Naive B cell (primary cell): ENCODE measurements around the gene FAM241B. TPM values are rescaled to one million over a fixed set of nuclear protein-coding genes. Genes with fewer than 3 reads are reported as not detected.
A peak's percentile ranks its signal among the peaks of the same experiment; 100 is the strongest.

Experiments
- ATAC-seq, 2 donors: fragments of 150-1000 bp; cut with Tn5 transposase; 2 replicates each; pipeline ENCODE4 v1.10.0; 2021; ENCODE audit warnings: low read depth in 2 of 2, mild to moderate bottlenecking in 2 of 2, moderate library complexity in 2 of 2
- DNase-seq: peaks from one replicate; pipeline ENCODE4 v3.0.0; 2022
- H3K27ac Mint-ChIP-seq, 6 donors: one replicate each; pipeline ENCODE4 v1.8.0; 2020 to 2022; ENCODE audit warnings: mild to moderate bottlenecking in 6 of 6, mixed read lengths in 6 of 6, moderate library complexity in 5 of 6, inconsistent platforms in 2 of 6
- H3K27me3 Mint-ChIP-seq, 3 donors: one replicate each; pipeline ENCODE4 v1.8.0; 2021 to 2022; ENCODE audit warnings: mixed read lengths in 3 of 3, mild to moderate bottlenecking in 1 of 3
- H3K36me3 Mint-ChIP-seq, 2 donors: one replicate each; pipeline ENCODE4 v1.8.0; 2020 to 2022; ENCODE audit warnings: mixed read lengths in 2 of 2, inconsistent platforms in 1 of 2, mild to moderate bottlenecking in 1 of 2
- H3K4me1 Mint-ChIP-seq, 3 donors: one replicate each; pipeline ENCODE4 v1.8.0; 2020 to 2022; ENCODE audit warnings: mixed read lengths in 3 of 3, inconsistent platforms in 1 of 3, mild to moderate bottlenecking in 1 of 3, moderate library complexity in 1 of 3
- H3K4me3 Mint-ChIP-seq, 8 donors: one replicate each; pipeline ENCODE4 v1.8.0; 2020 to 2022; ENCODE audit warnings: mild to moderate bottlenecking in 8 of 8, mixed read lengths in 8 of 8, moderate library complexity in 8 of 8, inconsistent platforms in 2 of 8
- H3K9me3 Mint-ChIP-seq, 7 donors: one replicate each; pipeline ENCODE4 v1.8.0; 2020 to 2022; ENCODE audit warnings: mixed read lengths in 7 of 7, mild to moderate bottlenecking in 5 of 7, inconsistent platforms in 2 of 7, moderate library complexity in 1 of 7
- polyA plus RNA-seq, 6 donors: library from polyadenylated mRNA; unstranded; fragments of 300-500 nt; fragmentation: Illumina TruSeq; gene quantifications; one replicate each; pipeline ENCODE4 v1.2.3, GENCODE V29; 2021; ENCODE audit warnings: low read depth in 6 of 6

The FAM241B gene
- polyA plus RNA-seq, 6 donors from 2014 or later, result 0.34 to 1.9 (median 0.54) TPM; not detected in 2

DNA sequence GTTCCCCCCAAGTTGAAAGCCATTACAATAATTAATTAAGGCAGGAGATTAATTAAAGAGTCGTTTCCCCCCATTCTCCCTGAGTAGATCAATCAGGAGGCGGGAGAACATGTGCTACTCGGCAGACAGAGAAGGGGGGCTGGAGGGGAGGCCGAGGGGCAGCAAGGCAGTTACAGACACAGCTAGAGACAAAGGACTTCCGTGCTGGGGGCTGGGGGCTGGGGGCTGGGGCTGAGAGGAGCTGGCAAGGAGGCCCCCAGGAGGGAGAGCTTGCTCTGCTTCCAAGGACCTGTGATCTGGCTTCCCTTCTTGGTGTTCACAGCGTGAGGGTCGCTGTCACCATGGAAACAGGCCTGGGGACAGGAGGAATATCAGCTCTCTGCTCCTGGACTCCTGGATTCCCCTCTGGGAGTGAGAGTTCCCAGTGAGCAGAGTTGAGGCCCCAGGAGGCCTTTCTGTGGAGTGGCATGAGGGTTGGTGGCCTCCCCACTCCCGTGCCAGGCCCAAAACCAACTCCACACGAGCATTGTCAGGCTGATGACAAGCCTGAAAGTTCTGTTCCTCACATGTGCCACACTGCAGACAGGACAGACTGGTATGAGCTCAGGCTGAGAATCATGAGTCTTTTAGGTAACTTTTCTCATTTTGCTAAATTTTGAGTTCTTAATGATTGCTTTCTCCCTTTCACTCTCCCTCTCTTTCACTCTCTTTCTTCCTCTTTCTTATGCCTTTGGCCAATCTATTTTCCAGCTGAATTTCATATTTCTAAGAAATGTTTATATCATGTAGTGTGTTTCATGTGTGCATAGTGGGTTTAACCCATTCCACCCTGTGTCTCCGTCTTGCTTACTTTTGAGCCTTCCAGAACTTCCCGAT is 16.4 kb downstream of the FAM241B start:
- Mint-ChIP-seq H3K9me3 (peaks cover 0 to 2% (median 0%) of the 10 kb centered on the region in 7 donors), H3K4me3 (no peak overlapping the region), H3K27ac (peak overlapping the region in 1 of 6 donors; percentile 35), H3K36me3 (no peaks in the 10 kb centered on the region), H3K27me3 (peaks cover 20 to 33% (median 26%) of the 10 kb centered on the region in 3 donors), H3K4me1 (no peaks in the 10 kb centered on the region)
- DNase-seq (no peak), ATAC-seq (no peak)

DNA sequence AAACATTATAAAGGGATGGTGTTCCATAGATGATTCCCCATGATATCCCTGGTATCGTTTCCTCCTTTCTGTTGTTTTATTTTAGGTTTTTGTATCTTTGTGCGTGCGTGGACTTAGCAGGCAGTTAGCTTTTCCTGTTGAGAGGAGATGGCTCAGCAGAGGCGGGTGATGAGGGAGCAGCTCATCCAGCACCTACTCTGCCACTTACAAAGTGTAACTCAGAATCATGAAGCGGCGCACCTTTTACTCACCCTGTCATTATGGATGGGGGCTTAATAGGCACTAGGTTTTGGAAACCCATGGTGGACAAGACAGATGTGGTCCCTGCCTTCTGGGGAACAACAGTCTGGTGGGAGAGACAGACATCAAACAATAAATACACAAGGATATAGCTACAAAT is 17.1 kb downstream of the FAM241B start:
- DNase-seq, result no peak
- Mint-ChIP-seq H3K4me3 (no peak overlapping the region), H3K27ac (no peak overlapping the region), H3K4me1 (no peaks in the 10 kb centered on the region), H3K9me3 (peaks cover 0 to 2% (median 0%) of the 10 kb centered on the region in 7 donors), H3K36me3 (no peaks in the 10 kb centered on the region), H3K27me3 (peaks cover 20 to 33% (median 26%) of the 10 kb centered on the region in 3 donors)
- no peak for ATAC-seq

DNA sequence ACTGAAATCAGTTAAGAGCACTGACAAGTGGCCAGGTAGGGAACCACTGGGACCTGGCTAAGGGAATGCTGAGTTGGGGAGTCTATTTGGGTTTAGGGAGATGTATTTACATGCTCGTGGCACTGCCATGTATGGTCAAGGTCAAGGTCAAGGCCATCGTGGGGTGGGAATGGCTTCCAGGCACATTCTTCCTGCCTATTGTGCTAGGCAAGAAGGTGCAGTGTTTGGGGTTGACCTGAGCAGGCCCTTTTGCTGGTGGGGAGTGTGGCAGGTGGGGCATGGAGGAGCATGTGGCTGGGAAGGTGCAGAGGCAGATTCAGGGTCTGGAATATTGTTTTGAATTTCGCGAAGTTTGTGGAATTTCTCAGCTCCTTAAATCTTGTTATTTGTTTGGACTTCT is 17.8 kb downstream of the FAM241B start:
- ATAC-seq, result no peak
- H3K4me1 Mint-ChIP-seq, result no peaks in the 10 kb centered on the region
- H3K27ac Mint-ChIP-seq, result no peak overlapping the region
- no peaks in the 10 kb centered on the region for H3K36me3 Mint-ChIP-seq
- DNase-seq, result no peak
- H3K9me3 Mint-ChIP-seq, result peaks cover 0 to 2% (median 0%) of the 10 kb centered on the region in 7 donors
- peaks cover 19 to 32% (median 26%) of the 10 kb centered on the region in 3 donors for H3K27me3 Mint-ChIP-seq
- H3K4me3 Mint-ChIP-seq, result no peak overlapping the region

DNA sequence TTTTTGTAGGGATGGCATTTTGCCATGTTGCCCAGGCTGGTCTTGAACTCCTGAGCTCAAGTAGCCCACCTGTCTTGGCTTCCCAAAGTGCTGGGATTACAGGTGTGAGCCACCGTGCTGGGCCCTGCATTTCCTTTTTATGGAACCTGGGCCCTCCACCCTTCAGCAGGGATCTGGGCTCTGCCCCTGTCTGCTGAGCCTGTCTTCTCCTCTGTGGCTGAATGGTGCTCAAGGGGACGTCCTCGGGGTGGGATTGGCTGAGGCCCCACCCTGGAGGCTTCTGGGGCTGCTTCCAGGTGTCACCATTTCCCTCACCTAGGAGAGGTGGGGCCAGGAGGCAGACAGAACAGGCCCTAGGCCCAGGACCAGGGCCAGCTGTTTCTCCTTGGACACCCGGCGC is 18.4 kb downstream of the FAM241B start:
- Mint-ChIP-seq H3K9me3 (peaks cover 0 to 3% (median 0%) of the 10 kb centered on the region in 7 donors), H3K27ac (no peak overlapping the region), H3K36me3 (peaks cover 0 to under 1% of the 10 kb centered on the region in 2 donors), H3K27me3 (peaks cover 12 to 28% (median 26%) of the 10 kb centered on the region in 3 donors), H3K4me1 (no peaks in the 10 kb centered on the region), H3K4me3 (no peak overlapping the region)
- ATAC-seq, result no peak
- no peak for DNase-seq

DNA sequence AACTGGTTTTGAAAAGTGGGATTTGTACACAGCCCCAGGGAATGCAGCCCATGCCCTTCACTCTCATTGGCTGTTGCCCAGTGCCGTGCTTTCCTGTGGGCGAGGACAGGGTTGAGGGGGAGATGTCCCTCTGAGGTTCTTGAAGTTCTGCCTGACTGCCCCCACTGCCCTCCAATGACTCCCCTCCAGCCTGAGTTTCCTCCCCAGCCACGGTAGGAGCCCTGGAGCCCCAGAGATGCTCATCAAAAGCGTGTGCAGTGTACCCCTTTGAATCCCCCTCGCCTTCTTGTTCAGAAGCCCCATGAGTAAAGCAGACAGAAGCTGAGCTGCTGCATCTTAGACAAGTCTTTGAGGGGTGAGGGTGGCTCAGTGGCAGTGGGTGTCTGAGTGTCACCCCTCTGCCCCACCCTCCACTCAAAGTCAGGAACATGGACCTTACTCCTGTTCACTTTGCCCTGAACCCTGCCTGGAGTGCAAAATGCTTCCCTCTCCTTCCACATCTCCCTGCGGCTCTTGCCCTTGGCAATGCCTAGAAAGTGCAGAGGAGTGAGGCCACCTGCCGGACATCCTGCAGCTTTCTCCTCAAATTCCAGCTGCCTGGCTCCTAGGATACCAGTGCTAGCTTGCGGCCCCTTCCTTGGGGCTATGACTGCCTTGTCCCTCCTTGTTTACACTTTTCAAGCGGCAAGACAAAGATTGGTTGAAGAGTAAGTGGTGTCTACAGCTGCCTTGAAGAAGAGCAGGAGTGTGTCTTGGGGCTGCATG is 19.9 kb downstream of the FAM241B start:
- peaks cover 10 to 37% (median 36%) of the 10 kb centered on the region in 3 donors for H3K27me3 Mint-ChIP-seq
- peaks cover 0 to 7% of the 10 kb centered on the region in 2 donors for H3K36me3 Mint-ChIP-seq
- peak overlapping the region in 1 of 8 donors; percentile 42 for H3K4me3 Mint-ChIP-seq
- DNase-seq (no peak), ATAC-seq (no peak)
- peaks cover 0 to 5% (median 0%) of the 10 kb centered on the region in 7 donors for H3K9me3 Mint-ChIP-seq
- H3K4me1 Mint-ChIP-seq, result no peaks in the 10 kb centered on the region
- no peak overlapping the region for H3K27ac Mint-ChIP-seq

DNA sequence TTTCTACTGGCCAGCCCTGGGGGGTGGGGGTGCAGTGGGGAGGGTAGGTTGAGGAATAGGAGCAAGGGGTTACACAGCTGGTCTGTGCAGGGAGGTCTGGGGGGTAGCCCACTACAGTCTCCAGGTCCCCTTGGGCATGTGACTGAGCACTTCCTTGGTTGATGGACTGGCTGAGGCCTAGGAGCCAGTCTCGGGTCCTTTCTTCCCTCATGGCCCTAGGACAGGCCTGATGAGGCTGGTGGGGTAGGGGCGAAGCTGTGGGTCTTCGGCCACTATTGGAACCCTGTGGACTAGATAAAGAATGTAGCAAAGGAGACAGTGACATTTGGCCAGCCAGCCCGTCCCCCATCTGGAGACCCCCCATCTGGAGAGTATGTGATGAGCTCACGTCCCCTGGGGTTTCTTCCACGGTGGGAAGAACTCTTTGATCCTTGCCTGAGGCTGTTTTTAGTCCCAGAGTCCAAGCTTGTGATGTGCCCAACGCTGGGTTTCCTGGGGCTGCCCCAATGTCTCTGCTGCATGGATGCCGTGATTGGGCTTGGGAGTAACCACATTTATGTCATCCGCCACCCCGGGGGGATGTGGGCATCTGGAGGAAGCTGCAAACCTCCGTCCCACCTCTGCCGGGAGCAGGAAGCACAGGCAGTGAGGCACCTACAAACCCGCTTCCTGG is 20.7 kb downstream of the FAM241B start:
- H3K4me3 Mint-ChIP-seq, result no peak overlapping the region
- DNase-seq, result no peak

DNA sequence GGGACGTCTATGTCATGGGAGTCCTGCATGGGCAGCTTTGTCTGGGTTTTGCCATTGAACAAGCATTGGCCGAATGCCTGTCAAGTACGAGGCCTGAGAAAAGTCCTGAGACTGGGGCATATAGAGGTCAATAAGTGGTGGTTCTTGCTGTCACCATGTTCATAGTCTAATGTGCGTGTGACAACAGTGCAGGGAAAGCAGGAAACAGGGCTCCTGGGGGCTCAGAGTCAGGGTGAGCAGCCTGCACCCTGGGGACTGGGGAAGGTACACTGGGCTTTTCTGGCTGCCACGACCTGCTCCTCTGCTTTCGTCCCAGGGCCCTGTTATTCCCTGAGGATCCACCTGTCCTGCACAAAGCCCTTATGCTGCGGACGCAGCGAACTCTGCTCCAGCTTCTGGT is 21.3 kb downstream of the FAM241B start:
- ATAC-seq (no peak), DNase-seq (no peak)
- Mint-ChIP-seq H3K4me1 (no peaks in the 10 kb centered on the region), H3K9me3 (peaks cover 0 to 5% (median 0%) of the 10 kb centered on the region in 7 donors), H3K36me3 (peaks cover 0 to 7% of the 10 kb centered on the region in 2 donors), H3K27ac (no peak overlapping the region), H3K4me3 (no peak overlapping the region), H3K27me3 (peaks cover 10 to 38% (median 24%) of the 10 kb centered on the region in 3 donors)

More for the DNA sequence above, 20.7 kb downstream of the FAM241B start:
- Mint-ChIP-seq H3K27me3 (peaks cover 10 to 35% (median 28%) of the 10 kb centered on the region in 3 donors), H3K27ac (no peak overlapping the region), H3K36me3 (peaks cover 0 to 7% of the 10 kb centered on the region in 2 donors), H3K4me1 (no peaks in the 10 kb centered on the region), H3K9me3 (peaks cover 0 to 5% (median 0%) of the 10 kb centered on the region in 7 donors)
- ATAC-seq, result no peak

DNA sequence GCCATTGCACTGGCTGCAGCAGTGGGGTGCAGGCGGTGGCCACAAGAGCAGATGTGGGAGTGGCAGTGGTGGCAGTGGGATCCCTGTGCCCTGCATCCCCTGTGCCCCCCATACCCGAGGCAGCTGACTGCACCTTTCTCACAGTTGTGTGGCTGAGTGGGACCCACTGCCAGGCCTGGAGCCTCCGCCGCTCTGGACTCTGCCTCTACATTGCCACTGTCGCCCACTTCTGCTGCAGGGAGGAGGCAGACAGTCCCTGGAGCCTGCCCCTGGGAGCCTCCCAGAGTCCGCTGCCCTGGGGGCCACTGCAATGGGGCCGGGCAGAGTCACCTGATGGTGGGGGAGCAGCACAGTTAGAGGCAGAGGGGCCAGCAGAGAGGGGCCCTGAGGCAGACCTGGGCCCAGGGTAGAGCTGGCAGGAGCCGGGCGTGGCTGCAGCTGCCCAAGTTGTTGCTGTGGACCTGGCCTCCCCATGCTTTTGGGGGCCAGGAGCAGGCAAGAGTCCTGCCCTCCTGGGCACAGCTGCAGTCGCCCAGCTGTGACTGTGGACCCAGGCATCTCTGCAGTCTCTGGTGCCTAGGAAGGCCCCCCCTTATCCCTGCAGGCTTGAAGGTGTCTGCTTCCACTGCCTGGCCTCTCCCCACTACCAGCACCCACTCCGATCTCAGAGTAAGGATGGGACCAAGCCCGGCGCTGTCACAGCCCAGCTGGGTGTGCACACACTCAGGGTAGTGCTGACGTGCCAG is 22.2 kb downstream of the FAM241B start:
- no peak overlapping the region for H3K27ac Mint-ChIP-seq
- H3K27me3 Mint-ChIP-seq, result peaks cover 6 to 44% (median 25%) of the 10 kb centered on the region in 3 donors
- peak overlapping the region in 1 of 8 donors; percentile 59 for H3K4me3 Mint-ChIP-seq
- DNase-seq, result no peak
- ATAC-seq, result no peak
- H3K9me3 Mint-ChIP-seq, result peaks cover 0 to 5% (median 0%) of the 10 kb centered on the region in 7 donors
- peaks cover 0 to 7% of the 10 kb centered on the region in 2 donors for H3K36me3 Mint-ChIP-seq
- no peaks in the 10 kb centered on the region for H3K4me1 Mint-ChIP-seq

DNA sequence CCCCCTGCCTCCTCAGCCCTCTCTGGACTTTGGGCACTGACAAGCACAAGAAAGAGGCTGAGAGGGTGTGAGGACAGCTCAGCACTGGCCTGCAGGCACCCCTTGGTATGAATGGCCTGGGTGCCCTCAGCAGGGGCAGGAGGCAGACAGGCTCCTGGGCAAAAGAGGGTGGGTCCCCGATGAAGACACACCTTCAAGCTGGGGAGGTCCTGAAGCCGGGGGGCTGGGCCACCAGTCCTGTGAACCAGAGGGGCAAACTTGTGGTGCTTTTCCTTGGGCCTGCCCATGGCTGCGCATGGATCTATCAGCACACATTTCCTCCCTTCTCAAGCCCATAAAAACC is 22.8 kb downstream of the FAM241B start:
- no peak for ATAC-seq
- DNase-seq, result no peak
- peak overlapping the region in 1 of 6 donors; percentile 56 for H3K27ac Mint-ChIP-seq
- H3K4me1 Mint-ChIP-seq, result no peaks in the 10 kb centered on the region
- peaks cover 0 to 7% of the 10 kb centered on the region in 2 donors for H3K36me3 Mint-ChIP-seq
- H3K27me3 Mint-ChIP-seq, result peaks cover 12 to 49% (median 31%) of the 10 kb centered on the region in 3 donors
- no peak overlapping the region for H3K4me3 Mint-ChIP-seq
- peaks cover 0 to 5% (median 0%) of the 10 kb centered on the region in 7 donors for H3K9me3 Mint-ChIP-seq

DNA sequence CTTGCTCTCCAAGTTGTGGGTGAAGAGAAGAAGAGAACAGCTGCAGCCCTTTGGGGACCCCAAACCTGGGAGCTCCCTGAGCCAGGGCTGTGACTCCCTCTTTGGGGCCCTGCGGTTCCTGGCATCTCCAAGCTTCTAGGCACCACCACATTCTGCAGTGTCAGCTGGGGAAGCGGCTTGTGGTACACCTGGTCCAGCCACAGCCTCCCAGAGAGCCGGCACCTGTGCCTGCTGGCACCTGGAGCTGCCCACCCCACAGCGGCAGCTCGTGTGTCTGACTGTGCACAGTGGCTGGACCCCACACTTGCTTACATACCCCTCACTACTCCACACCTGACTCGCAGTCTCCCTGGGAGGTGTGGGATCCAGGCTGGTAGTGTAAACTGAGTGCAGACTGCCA is 23.5 kb downstream of the FAM241B start:
- no peaks in the 10 kb centered on the region for H3K4me1 Mint-ChIP-seq

DNA sequence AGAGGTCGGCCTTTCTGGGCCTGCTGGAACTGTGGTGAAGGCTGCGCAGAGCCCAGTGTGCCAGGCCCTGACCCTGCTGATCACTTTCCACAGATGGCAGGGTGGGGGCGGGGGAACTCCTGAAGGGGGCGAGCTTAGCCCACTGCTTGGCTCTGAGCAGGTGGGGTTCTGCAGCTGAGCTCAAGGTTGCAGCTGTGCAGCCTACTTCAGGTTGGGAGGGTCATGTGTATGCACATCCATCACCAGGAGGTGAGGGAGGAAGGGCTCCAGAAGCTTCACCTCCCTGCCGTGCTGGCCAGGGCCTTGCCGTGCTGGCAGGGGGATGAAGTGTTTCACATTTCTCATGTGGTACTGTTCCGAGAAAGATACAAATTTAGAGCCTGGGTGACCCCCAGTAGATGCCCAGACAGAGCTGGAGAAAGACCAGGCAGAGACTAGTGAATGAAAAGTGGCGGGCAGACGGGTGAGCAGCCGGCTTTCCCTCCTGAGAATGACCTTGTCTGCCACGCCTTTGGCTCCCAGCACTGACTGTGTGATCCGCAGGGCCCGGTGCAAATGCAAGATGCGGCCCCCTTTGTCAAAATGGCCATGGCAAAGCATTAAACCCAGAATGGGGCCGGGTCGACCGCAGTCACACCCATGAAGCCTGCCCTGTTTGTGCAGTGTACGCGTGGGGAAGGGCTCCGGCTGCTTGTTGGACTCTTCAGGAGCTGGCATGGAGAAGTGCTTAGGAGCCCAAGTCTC is 25.2 kb downstream of the FAM241B start:
- no peak overlapping the region for H3K27ac Mint-ChIP-seq
- ATAC-seq (no peak), DNase-seq (no peak)
- H3K36me3 Mint-ChIP-seq, result peaks cover 0 to 7% of the 10 kb centered on the region in 2 donors
- peaks cover 0 to 5% (median 0%) of the 10 kb centered on the region in 7 donors for H3K9me3 Mint-ChIP-seq
- H3K4me1 Mint-ChIP-seq, result no peaks in the 10 kb centered on the region
- peaks cover 17 to 49% (median 42%) of the 10 kb centered on the region in 3 donors for H3K27me3 Mint-ChIP-seq
- no peak overlapping the region for H3K4me3 Mint-ChIP-seq

More for the DNA sequence above, 23.5 kb downstream of the FAM241B start:
- peaks cover 0 to 5% (median 0%) of the 10 kb centered on the region in 7 donors for H3K9me3 Mint-ChIP-seq
- no peak overlapping the region for H3K4me3 Mint-ChIP-seq
- peaks cover 0 to 7% of the 10 kb centered on the region in 2 donors for H3K36me3 Mint-ChIP-seq
- no peak for DNase-seq
- ATAC-seq, result no peak
- H3K27me3 Mint-ChIP-seq, result peaks cover 17 to 55% (median 38%) of the 10 kb centered on the region in 3 donors
- no peak overlapping the region for H3K27ac Mint-ChIP-seq
